GM12891 (cell line): ENCODE data around the gene NAT10.

ENCODE experiments used
- POLR2A ChIP-seq: IDR thresholded peaks from 2 replicates; pipeline ENCODE4 v1.6.1; 2011; ENCODE audit warnings: low read depth, low read length, control low read depth
- POLR2AphosphoS5 ChIP-seq: IDR thresholded peaks from 2 replicates; pipeline ENCODE4 v1.6.1; 2011; ENCODE audit warnings: low read depth, low read length, control low read depth
- POU2F2 ChIP-seq: IDR thresholded peaks from 2 replicates; pipeline ENCODE4 v1.6.1; 2011; ENCODE audit warnings: low read depth, mild to moderate bottlenecking, control low read depth, low read length, moderate library complexity
- SPI1 ChIP-seq: IDR thresholded peaks from 2 replicates; pipeline ENCODE4 v1.6.1; 2011; ENCODE audit warnings: low read depth, low read length, control low read depth
- TAF1 ChIP-seq: IDR thresholded peaks from 2 replicates; pipeline ENCODE4 v1.6.1; 2011; ENCODE audit warnings: low read depth, low read length, control low read depth

DNA sequence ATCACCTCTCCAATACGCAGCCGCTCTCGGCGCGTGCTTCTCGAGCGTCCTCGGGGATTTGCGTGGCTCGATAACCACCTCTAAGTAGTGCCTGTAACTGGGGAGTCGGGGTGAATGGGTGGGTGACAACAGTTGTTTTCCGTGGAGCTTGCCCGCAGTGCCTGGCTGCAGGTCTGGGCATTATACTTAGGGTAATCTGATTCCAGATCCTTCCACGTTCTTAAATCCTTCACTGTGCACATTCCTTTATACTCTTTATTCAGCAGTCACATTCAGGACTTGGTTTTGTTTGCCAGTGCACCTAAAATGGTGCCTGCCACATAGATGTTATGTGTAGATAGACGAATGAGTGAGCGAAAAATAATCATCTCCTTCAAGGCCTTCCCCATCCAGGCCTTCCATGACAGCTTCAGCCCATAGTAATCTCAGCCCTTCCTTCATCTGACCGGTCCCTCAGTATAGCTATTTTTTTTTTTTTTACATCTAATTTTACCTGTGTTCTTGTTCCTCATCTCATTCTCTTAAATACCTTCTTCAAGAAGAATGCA is 602 bp downstream of the NAT10 start:
- no peak for TF ChIP-seq POLR2A
- TF ChIP-seq SPI1 = no peak
- TF ChIP-seq POU2F2 = no peak
- TF ChIP-seq POLR2AphosphoS5 = no peak
- TF ChIP-seq TAF1 = no peak
